Glomerular visceral epithelial cell (primary cell): ENCODE measurements around the gene ATAD3C.
"Not testable (repeated sequence)": the region's sequence is repeated elsewhere in the genome, so short reads cannot be mapped to it uniquely, and the experiment has no call there.

Experiments used
- DNase-seq: peaks from one replicate; pipeline ENCODE4 v3.0.0-alpha.2; 2016; ENCODE audit errors: extremely low spot score

The ATAD3C gene

GRCh38 chr1:1507305-1507704, 57.8 kb downstream of the ATAD3C start:
- DNase-seq = no peak

- DNase-seq = not testable (repeated sequence)
Observed at GRCh38 chr1:1508775-1509464, 59.4 kb downstream of the ATAD3C start.

GRCh38 chr1:1509465-1509850, 60.0 kb downstream of the ATAD3C start:
- not testable (repeated sequence) for DNase-seq

- DNase-seq = peak; percentile 30
Observed at GRCh38 chr1:1510912-1511532, 61.5 kb downstream of the ATAD3C start.

GRCh38 chr1:1511533-1512285, 62.2 kb downstream of the ATAD3C start, which contains the start of gene ATAD3A:
ATAD3A (plus strand) TSS chr1:1512162; CDS start chr1:1512269, 107 bp downstream.
- DNase-seq = peak; percentile 96

GRCh38 chr1:1512425-1512824, 62.9 kb downstream of the ATAD3C start:
- not testable (repeated sequence) for DNase-seq

- DNase-seq = not testable (repeated sequence)
Observed at GRCh38 chr1:1513675-1514074, 64.2 kb downstream of the ATAD3C start.

GRCh38 chr1:1514376-1514775, 64.9 kb downstream of the ATAD3C start:
- DNase-seq = not testable (repeated sequence)

- DNase-seq = not testable (repeated sequence)
Observed at GRCh38 chr1:1516923-1517322, 67.4 kb downstream of the ATAD3C start.

- no peak for DNase-seq
Observed at GRCh38 chr1:1517973-1518620, 68.6 kb downstream of the ATAD3C start.

GRCh38 chr1:1518621-1519007, 69.1 kb downstream of the ATAD3C start:
- DNase-seq = not testable (repeated sequence)
